ENCODE results near the gene GMPR. TPM values are rescaled to one million over a fixed set of nuclear protein-coding genes. Genes with fewer than 3 reads are reported as not detected.
"Not testable (repeated sequence)": the region's sequence is repeated elsewhere in the genome, so short reads cannot be mapped to it uniquely, and the experiment has no call there.

GMPR gene
- total RNA-seq, 1 experiment from 2014 or later, result 0.08 TPM

- not testable (repeated sequence) for DNase-seq (ENCODE audit: low spot score)
These were observed 13.2 kb upstream of the GMPR start for GRCh38 chr6:16225062-16225731.

GRCh38 chr6:16226117-16227047, 12.0 kb upstream of the GMPR start:
- DNase-seq (ENCODE audit: low spot score), result not testable (repeated sequence)

DNA sequence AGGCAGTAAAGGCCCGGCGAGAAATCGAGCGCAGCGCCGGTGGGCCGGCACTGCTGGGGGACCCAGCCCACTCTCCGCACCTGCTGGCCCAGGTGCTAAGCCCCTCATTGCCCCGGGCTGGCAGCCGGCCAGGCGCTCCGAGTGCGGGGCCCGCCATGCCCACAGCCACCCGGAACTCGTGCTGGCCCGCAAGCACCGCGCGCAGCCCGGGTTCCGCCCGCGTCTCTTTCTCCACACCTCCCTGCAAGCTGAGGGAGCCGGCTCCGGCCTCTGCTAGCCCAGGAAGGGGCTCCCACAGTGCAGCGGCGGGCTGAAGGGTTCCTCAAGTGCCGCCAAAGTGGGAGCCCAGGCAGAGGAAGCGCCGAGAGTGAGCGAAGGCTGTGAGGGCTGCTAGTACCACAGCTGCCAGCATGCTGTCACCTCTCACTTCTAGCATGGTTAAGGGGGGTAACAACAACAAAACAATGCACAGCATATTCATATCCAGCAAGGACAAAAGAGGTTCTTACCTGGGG, 11.3 kb upstream of the GMPR start:
- DNase-seq (ENCODE audit: low spot score), result no peak

GRCh38 chr6:16227605-16228004, 10.8 kb upstream of the GMPR start:
- no peak for DNase-seq (ENCODE audit: low spot score)

DNA sequence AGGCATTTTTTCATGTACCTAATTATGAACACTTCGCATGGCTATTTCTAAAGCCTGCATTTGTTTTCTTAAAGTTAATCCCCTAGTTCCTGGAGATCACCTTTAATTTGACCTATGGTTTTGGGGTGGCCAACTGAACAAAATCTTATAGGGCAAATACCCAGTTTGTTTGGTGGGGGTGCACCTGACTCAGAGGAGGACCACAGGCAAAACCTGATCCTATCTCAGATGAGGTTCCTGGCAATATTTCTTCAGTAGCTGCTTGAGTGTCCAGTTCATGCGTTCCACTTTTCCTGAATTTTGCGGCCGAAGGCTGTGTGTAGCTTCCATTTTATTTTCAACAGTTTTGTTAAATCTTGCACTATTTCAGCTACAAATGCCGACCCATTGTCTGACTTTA, 10.3 kb upstream of the GMPR start:
- DNase-seq (ENCODE audit: low spot score), result no peak

- no peak for DNase-seq (ENCODE audit: low spot score)
These were observed 9.4 kb upstream of the GMPR start for GRCh38 chr6:16228709-16229665.

- no peak for DNase-seq (ENCODE audit: low spot score)
These were observed 8.7 kb upstream of the GMPR start for GRCh38 chr6:16229700-16230099.

GRCh38 chr6:16230953-16231352, 7.4 kb upstream of the GMPR start:
- no peak for DNase-seq (ENCODE audit: low spot score)

DNA sequence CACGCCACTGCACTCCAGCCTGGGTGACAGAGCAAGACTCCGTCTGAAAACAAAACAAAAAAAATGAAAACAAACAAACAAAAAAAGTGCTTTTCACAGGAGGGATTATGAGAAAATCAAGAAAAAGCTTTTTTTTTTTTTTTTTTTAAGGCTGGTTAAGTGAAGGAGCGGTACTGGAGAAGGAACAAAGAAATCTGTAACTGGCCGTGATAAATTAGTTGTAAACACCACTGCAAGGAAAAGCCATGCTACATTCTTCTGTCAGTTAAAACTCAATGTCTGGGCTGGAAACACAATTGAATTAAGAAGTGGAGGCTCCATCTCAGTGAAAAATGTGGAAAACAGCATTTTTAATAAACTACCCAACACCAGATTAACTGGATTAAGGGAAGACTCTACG, 6.3 kb upstream of the GMPR start:
- no peak for DNase-seq (ENCODE audit: low spot score)

GRCh38 chr6:16236009-16236501, 2.3 kb upstream of the GMPR start:
- DNase-seq (ENCODE audit: low spot score), result no peak

- DNase-seq (ENCODE audit: low spot score), result no peak
These were observed 1.7 kb upstream of the GMPR start for GRCh38 chr6:16236631-16237199.

DNA sequence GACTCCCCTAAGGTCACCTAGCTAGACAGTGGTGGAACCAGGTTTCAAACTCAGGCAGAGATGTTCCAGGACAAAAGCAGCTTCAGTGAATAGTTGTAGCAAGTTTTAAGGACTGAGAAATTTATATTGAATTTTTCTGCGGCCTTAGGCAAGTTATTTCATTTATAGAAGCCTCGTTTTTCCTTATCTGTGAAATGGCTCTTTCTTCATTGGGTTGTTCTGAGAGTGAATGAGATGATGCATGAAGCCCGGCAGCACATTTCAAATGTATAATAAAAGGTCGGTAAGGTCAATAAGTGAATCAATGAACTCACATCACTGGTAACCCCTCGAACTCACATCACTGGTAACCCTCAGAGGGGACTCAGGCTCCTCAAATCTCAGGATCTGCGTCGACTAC, 1.1 kb upstream of the GMPR start:
- DNase-seq (ENCODE audit: low spot score), result no peak

DNA sequence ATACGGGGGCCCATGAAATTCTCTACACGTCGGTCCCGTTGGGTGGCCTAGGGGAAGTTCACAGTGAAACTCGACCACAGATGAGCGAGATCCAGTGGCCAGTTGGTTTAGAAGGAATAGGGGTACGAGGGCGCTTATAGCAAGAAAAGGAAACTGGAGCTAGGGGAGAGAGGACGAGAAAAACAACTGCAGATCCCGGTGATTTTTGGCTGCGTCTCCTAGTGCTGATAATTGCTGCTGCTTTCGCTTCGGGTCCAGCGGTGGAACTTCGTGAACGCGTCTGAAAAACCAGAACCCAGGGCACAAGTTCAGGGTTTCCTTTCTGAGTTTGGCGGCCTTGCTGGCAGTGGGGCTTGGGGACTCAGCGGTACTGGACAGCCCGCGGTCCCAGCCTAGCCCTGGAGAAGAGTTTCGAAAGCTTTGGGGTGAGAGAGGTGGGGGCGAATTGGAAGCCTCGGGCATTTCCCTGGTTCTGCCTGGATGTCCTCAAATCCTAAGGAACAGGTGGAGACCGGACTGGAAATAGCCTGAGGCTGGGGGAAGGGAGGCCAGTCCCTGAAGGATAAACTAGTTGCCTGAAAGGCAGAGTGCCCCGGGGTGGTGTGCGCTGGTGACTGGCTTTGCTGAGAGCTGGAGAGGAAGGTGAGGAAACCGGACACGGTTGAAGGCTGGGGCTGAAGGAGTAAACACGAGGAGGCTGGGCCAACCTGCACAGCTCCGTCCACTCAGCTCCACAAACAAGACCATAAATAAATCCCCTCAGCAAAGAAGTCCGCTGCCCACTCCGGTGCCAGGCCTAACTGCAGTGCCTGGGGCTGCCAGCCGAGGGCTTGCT, 793 bp downstream of the GMPR start:
- DNase-seq (ENCODE audit: low spot score), result no peak

GRCh38 chr6:16239798-16240123, 1.4 kb downstream of the GMPR start:
- DNase-seq (ENCODE audit: low spot score), result peak; percentile 60

- no peak for DNase-seq (ENCODE audit: low spot score)
These were observed 2.4 kb downstream of the GMPR start for GRCh38 chr6:16240589-16241320.

DNA sequence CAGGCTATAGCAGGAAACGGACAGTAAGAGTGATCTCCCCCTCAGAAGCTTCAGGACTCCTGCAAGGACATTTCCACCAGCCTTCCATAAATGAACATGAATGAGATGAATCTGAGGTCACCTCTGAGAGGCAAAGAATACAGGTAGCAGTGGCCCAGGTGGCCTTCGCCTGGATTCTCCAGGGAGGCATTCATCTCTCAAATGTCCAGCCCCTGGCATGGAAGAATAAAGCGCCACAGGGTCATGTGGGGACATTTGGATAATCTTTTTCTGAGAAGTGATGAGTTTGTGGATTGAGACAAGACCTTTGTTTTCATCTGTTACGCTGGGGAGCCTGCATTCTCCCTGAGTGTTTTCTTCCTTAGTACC, 2.9 kb downstream of the GMPR start:
- no peak for DNase-seq (ENCODE audit: low spot score)

DNA sequence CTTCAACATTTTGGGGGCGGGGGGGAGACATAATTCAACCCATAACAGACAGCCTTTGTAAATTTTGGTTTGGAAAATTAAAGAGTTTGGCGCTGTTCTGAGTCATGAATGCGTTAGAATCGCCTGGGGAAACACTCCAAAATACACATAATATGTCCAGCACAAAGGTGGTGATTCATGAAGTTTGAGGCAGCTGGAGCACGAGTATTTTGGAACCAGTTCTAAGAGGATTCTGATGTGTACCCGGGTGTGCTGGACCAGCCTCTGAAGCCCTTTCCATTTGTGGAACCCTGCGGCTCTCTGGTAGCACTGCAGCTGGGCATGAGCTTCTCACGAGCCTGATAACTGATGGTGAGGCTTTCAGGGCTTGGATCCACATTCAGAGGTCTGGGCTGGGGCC, 4.7 kb downstream of the GMPR start:
- DNase-seq (ENCODE audit: low spot score), result no peak

DNA sequence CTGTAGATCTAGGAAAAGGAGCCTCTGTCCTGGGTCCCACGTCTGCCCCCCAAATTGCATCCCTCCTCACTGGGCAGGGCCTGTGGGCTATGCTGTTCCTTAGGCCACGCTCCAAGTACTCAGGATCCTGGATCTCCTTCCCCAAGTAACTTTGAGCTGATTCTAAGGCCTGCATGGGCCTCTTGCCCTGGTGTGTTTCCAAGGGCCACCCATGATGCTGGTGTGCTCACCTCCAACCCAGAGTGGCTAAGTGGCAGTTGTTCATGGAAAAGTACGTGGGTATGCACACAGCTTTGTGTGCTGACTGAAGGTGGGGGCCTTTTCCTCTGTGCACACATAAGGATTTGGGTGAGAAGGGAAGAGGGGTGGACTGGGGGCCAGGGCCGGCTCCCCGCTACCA, 5.3 kb downstream of the GMPR start:
- DNase-seq (ENCODE audit: low spot score), result no peak

DNA sequence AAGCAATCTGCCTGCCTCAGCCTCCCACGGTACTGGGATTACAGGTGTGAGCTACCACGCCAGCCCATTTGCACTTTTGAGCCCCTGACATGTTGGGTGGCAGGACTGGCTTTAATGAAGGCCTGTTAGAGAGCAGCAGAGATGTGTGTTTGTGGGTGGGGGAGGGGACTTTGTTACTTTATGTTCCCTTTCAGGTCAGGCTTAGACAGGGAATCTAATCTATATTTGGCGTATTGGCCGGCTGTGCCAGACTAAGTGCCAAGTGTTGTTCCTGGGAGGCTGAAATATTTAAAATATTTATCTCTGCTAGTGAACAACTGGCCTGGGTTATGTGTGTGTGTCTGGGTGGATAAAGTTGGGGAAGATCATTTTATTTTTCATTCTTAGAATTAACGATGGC, 6.1 kb downstream of the GMPR start:
- DNase-seq (ENCODE audit: low spot score), result no peak

Measured in HT-29 (cell line).